HG02759 (cell line): ENCODE measurements around the gene HBA1.
"Not testable (repeated sequence)": the region's sequence is repeated elsewhere in the genome, so short reads cannot be mapped to it uniquely, and the experiment has no call there.

Experiments
- ATAC-seq: cut with Tn5 transposase; IDR thresholded peaks from one replicate; pipeline ENCODE4 v1.9.1; 2021; ENCODE audit warnings: mild to moderate bottlenecking, moderate library complexity; ENCODE audit not compliant: unreplicated experiment

Gene HBA1

DNA sequence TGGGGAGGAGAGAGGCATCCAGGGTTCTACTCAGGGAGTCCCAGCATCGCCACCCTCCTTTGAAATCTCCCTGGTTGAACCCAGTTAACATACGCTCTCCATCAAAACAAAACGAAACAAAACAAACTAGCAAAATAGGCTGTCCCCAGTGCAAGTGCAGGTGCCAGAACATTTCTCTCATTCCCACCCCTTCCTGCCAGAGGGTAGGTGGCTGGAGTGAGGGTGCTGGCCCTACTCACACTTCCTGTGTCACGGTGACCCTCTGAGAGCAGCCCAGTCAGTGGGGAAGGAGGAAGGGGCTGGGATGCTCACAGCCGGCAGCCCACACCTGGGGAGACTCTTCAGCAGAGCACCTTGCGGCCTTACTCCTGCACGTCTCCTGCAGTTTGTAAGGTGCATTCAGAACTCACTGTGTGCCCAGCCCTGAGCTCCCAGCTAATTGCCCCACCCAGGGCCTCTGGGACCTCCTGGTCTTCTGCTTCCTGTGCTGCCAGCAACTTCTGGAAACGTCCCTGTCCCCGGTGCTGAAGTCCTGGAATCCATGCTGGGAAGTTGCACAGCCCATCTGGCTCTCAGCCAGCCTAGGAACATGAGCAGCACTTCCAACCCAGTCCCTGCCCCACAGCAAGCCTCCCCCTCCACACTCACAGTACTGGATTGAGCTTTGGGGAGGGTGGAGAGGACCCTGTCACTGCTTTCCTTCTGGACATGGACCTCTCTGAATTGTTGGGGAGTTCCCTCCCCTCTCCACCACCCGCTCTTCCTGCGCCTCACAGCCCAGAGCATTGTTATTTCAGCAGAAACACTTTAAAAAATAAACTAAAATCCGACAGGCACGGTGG, 2.3 kb upstream of the HBA1 start:
- ATAC-seq, result not testable (repeated sequence)

GRCh38 chr16:175011-175949, 1.2 kb upstream of the HBA1 start:
- no peak for ATAC-seq

DNA sequence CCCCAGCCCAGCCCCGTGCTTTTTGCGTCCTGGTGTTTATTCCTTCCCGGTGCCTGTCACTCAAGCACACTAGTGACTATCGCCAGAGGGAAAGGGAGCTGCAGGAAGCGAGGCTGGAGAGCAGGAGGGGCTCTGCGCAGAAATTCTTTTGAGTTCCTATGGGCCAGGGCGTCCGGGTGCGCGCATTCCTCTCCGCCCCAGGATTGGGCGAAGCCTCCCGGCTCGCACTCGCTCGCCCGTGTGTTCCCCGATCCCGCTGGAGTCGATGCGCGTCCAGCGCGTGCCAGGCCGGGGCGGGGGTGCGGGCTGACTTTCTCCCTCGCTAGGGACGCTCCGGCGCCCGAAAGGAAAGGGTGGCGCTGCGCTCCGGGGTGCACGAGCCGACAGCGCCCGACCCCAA, 474 bp upstream of the HBA1 start:
- not testable (repeated sequence) for ATAC-seq

DNA sequence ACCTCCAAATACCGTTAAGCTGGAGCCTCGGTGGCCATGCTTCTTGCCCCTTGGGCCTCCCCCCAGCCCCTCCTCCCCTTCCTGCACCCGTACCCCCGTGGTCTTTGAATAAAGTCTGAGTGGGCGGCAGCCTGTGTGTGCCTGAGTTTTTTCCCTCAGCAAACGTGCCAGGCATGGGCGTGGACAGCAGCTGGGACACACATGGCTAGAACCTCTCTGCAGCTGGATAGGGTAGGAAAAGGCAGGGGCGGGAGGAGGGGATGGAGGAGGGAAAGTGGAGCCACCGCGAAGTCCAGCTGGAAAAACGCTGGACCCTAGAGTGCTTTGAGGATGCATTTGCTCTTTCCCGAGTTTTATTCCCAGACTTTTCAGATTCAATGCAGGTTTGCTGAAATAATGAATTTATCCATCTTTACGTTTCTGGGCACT, 928 bp downstream of the HBA1 start:
- no peak for ATAC-seq

DNA sequence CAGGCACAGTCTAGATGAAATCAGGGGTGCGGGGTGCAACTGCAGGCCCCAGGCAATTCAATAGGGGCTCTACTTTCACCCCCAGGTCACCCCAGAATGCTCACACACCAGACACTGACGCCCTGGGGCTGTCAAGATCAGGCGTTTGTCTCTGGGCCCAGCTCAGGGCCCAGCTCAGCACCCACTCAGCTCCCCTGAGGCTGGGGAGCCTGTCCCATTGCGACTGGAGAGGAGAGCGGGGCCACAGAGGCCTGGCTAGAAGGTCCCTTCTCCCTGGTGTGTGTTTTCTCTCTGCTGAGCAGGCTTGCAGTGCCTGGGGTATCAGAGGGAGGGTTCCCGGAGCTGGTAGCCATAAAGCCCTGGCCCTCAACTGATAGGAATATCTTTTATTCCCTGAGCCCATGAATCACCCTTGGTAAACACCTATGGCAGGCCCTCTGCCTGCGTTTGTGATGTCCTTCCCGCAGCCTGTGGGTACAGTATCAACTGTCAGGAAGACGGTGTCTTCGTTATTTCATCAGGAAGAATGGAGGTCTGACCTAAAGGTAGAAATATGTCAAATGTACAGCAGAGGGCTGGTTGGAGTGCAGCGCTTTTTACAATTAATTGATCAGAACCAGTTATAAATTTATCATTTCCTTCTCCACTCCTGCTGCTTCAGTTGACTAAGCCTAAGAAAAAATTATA, 1.6 kb downstream of the HBA1 start:
- no peak for ATAC-seq

- no peak for ATAC-seq
Measured at GRCh38 chr16:178668-179015, 2.2 kb downstream of the HBA1 start.

- no peak for ATAC-seq
Measured at GRCh38 chr16:179211-180092, 3.0 kb downstream of the HBA1 start.

DNA sequence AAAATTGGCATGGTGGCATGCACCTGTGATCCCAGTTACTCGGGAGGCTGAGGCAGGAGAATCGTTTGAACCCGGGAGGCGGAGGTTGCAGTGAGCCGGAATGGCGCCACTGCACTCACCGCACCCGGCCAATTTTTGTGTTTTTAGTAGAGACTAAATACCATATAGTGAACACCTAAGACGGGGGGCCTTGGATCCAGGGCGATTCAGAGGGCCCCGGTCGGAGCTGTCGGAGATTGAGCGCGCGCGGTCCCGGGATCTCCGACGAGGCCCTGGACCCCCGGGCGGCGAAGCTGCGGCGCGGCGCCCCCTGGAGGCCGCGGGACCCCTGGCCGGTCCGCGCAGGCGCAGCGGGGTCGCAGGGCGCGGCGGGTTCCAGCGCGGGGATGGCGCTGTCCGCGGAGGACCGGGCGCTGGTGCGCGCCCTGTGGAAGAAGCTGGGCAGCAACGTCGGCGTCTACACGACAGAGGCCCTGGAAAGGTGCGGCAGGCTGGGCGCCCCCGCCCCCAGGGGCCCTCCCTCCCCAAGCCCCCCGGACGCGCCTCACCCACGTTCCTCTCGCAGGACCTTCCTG, 3.7 kb downstream of the HBA1 start, which contains the start of gene HBQ1:
Gene HBQ1 (plus strand): TSS at position 359 of the 575 bp plus-strand sequence. CDS start 28 bp downstream, at position 387.
- no peak for ATAC-seq

DNA sequence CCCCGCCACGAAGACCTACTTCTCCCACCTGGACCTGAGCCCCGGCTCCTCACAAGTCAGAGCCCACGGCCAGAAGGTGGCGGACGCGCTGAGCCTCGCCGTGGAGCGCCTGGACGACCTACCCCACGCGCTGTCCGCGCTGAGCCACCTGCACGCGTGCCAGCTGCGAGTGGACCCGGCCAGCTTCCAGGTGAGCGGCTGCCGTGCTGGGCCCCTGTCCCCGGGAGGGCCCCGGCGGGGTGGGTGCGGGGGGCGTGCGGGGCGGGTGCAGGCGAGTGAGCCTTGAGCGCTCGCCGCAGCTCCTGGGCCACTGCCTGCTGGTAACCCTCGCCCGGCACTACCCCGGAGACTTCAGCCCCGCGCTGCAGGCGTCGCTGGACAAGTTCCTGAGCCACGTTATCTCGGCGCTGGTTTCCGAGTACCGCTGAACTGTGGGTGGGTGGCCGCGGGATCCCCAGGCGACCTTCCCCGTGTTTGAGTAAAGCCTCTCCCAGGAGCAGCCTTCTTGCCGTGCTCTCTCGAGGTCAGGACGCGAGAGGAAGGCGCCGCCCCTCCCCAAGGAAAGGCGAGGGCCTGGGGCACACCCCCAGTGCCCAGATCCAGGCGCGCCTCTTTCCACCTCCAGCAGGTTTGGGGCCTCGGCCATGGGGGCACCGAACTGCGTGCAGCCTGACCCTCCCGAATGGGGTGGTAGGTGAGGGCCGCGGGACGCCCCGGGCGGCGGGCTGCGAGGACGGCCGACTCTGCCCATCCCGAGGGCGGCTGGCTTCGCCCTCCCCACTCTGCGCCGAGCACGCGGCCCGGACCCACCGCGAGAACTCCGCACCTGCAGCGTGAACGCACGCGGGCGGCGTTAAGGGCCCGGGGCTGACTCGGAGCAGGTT, 4.4 kb downstream of the HBA1 start:
- peak; percentile 73 for ATAC-seq

DNA sequence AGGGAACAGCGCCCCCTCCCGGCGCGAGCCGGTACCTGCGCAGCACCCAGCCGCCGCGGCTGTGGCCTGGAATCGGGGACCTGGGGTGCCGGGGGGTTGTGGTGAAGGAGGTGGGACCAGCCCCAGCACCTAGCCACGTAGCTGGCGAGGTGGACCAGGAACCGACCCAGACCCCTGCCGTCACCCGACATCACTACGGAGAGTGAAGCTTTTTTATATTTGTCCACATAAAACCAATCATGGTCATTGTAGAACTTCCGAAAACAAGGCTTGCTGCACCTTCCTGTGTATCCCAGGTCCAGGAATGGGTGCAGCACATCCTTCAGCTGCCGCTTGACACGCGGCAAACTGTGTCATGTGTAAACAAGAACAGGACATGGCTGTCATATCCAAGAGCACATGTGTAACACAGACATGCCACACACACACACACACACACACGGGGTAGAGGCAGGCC, 5.1 kb downstream of the HBA1 start:
- ATAC-seq, result no peak

GRCh38 chr16:183005-183404, 6.5 kb downstream of the HBA1 start:
- no peak for ATAC-seq

GRCh38 chr16:185213-185612, 8.7 kb downstream of the HBA1 start:
- no peak for ATAC-seq

DNA sequence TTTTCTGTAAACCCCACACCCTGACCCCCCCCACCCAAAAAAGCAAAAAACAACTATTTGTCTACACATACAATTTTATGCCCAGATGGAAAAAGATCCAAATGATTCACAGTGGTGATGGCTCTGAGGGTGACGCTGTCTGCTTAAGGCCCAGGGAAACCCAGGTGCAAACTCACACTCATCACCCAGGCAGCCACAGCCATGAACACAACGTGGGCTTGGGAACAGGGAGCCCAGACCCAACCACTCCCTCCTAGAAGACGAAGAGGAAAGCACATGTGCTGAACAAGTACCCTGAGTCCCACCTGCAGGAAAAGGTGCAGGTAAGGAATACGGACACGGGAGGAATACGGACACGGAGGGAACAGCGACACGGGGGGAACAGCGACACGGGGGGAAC, 9.2 kb downstream of the HBA1 start:
- no peak for ATAC-seq

DNA sequence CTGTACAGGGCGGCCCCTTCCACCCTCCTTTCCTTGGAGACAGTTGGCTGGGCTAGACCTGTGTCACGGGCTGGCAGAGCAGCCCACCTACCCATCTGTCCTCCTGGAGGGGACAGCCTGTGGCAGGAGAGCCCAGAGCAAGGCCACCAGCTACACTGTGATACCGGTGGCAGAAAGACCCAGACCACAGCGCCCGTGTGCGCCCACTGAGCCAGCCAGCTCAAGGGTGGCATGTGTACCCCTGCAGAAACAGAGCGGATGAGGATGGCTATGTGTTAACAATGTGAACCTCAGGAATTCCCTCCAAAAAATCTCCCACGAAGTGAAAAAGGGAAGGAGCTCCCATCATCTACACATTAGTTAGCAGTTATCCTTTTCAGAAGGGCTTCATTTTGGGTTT, 10.8 kb downstream of the HBA1 start:
- ATAC-seq, result no peak

- no peak for ATAC-seq
Measured at GRCh38 chr16:188674-189073, 12.2 kb downstream of the HBA1 start.

- ATAC-seq, result no peak
Measured at GRCh38 chr16:189604-190186, 13.2 kb downstream of the HBA1 start.

GRCh38 chr16:191831-192230, 15.4 kb downstream of the HBA1 start:
- no peak for ATAC-seq

- ATAC-seq, result no peak
Measured at GRCh38 chr16:192686-193085, 16.2 kb downstream of the HBA1 start.
